IPS-18a (cell line): ENCODE measurements around the gene STIM2.

Experiments used
- H3K27ac ChIP-seq: one replicate; pipeline ENCODE4 v1.5.1; 2013; ENCODE audit warnings: low read length
- H3K27me3 ChIP-seq: one replicate; pipeline ENCODE4 v1.6.1; 2013; ENCODE audit warnings: mild to moderate bottlenecking, low read length; ENCODE audit not compliant: control insufficient read depth, insufficient read depth
- H3K36me3 ChIP-seq: one replicate; pipeline ENCODE4 v1.6.1; 2013; ENCODE audit warnings: low read depth, low read length; ENCODE audit not compliant: control insufficient read depth
- H3K4me1 ChIP-seq: one replicate; pipeline ENCODE4 v1.6.1; 2013; ENCODE audit warnings: low read depth, low read length; ENCODE audit not compliant: control insufficient read depth
- H3K4me3 ChIP-seq: one replicate; pipeline ENCODE4 v1.5.1; 2013; ENCODE audit warnings: low read length
- H3K9ac ChIP-seq: one replicate; pipeline ENCODE4 v1.6.1; 2013; ENCODE audit warnings: mild to moderate bottlenecking, low read length, moderate library complexity
- H3K9me3 ChIP-seq: one replicate; pipeline ENCODE4 v1.6.1; 2013; ENCODE audit warnings: low read depth, low read length; ENCODE audit not compliant: control insufficient read depth

The STIM2 gene

DNA sequence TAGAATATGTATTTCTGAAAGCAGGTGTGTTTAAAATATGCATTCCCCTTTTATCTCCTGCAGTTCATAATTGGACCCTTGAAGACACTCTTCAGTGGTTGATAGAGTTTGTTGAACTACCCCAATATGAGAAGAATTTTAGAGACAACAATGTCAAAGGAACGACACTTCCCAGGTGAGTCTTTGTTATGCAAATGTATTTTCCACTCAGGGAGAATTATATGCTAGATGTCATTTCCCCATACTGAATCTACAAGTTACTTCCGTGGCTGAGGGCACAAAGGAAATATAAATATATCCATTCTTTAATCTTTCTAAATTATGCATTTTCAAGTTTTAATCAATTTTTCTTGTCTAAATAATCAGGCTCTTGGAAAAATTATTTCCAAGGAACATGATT, 134.7 kb downstream of the STIM2 start:
- no peaks in the 10 kb centered on the region for H3K27me3 ChIP-seq
- H3K36me3 ChIP-seq, result no peaks in the 10 kb centered on the region
- H3K4me1 ChIP-seq, result peaks cover 16% of the 10 kb centered on the region
- H3K4me3 ChIP-seq, result peak overlapping the region; percentile 10
- no peaks in the 10 kb centered on the region for H3K9me3 ChIP-seq
- no peak overlapping the region for H3K27ac ChIP-seq
- no peak overlapping the region for H3K9ac ChIP-seq

DNA sequence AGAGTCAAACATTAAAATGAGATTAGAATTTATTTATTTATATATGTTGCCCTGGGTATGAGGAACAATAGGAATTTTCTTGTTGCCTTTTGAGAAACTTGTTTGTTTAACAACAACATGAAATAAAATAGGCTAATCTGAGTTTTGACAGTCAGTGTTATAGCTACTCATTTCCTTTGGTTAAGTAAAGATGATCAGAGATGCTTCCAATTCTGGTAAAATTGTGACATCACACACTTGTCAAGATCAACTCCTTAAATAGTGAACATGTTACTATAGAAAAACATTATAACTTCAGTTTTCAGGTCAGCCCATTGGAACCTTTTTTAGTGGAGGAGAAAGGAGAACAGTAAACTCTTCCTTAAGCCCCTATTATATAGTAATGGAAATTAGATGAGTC, 136.1 kb downstream of the STIM2 start:
- Histone ChIP-seq H3K36me3 (no peaks in the 10 kb centered on the region), H3K4me3 (no peak overlapping the region), H3K27ac (no peak overlapping the region), H3K4me1 (peaks cover 16% of the 10 kb centered on the region), H3K9me3 (no peaks in the 10 kb centered on the region), H3K27me3 (no peaks in the 10 kb centered on the region), H3K9ac (no peak overlapping the region)

- Histone ChIP-seq H3K4me3 (no peak overlapping the region), H3K27me3 (no peaks in the 10 kb centered on the region), H3K27ac (no peak overlapping the region), H3K36me3 (no peaks in the 10 kb centered on the region), H3K4me1 (peaks cover 14% of the 10 kb centered on the region), H3K9ac (no peak overlapping the region), H3K9me3 (no peaks in the 10 kb centered on the region)
These were observed 139.0 kb downstream of the STIM2 start for GRCh38 chr4:26999689-27000088.

GRCh38 chr4:27000122-27000521, 139.5 kb downstream of the STIM2 start:
- Histone ChIP-seq H3K27ac (no peak overlapping the region), H3K4me1 (peaks cover 9% of the 10 kb centered on the region), H3K9ac (no peak overlapping the region), H3K4me3 (no peak overlapping the region), H3K36me3 (no peaks in the 10 kb centered on the region), H3K9me3 (no peaks in the 10 kb centered on the region), H3K27me3 (no peaks in the 10 kb centered on the region)

- Histone ChIP-seq H3K9me3 (no peaks in the 10 kb centered on the region), H3K36me3 (no peaks in the 10 kb centered on the region), H3K4me1 (peaks cover 5% of the 10 kb centered on the region), H3K27ac (no peak overlapping the region), H3K9ac (no peak overlapping the region), H3K27me3 (no peaks in the 10 kb centered on the region), H3K4me3 (no peak overlapping the region)
These were observed 140.2 kb downstream of the STIM2 start for GRCh38 chr4:27000820-27001219.

DNA sequence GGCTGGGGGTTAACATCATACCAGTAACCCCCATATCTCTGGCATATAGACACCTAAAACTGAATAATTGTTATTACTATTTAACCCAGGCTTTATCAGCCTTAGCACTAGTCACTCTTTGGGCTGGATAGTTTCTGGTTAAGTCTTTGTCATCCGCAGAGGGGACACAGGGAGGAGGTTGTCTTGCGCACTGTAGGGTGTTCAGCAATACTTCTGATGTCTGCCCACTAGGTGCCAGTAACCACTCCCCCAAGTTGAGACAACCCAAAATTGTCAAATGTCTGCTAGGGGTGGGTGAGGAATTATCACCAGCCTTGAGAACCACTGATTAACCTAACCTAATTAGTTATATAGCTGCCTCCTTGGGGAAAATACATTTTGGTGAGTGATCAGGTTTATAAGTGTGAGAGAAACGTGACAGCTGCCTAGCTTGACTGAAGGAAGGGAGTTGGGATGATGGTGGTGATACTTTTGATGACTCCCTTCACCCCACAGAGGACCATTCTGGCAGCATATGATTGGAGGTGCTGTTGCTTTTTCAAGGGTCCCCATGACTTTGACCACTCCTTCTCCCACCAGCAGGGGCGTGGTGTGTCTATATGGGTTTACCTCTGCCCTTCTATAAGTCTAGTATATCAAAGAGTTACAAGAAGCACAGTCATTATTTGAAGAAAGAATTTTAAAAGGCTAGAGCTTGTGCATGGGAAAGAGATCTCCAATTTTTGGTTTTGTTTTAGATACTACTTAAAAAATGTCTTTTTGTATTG, 140.9 kb downstream of the STIM2 start:
- Histone ChIP-seq H3K27ac (no peak overlapping the region), H3K36me3 (no peaks in the 10 kb centered on the region), H3K4me1 (peaks cover 5% of the 10 kb centered on the region)

DNA sequence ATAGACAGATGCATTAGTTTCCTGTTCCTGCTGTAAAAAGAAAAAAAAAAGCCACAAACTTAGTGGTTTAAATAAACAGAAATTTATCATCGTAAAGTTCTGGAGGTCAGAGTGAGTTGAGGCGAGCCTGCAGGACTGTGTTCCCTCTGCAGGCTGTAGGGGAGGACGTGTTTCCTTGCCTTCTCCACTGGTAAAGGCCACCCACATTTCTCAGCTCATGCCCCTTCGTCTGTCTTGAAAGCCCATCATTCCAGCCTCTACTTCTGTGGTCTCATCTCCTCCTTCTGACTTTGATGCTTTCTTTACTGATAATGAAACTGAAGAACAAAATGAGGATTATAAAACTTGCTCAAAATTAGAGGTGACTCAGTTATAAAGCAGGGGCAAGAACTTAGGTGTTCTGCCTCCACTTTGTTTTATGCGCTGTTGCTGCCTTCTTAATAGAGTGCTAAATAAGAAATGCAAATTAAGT, 143.0 kb downstream of the STIM2 start:
- H3K9me3 ChIP-seq, result no peaks in the 10 kb centered on the region
- peaks cover 5% of the 10 kb centered on the region for H3K4me1 ChIP-seq
- H3K36me3 ChIP-seq, result no peaks in the 10 kb centered on the region
- H3K27ac ChIP-seq, result no peak overlapping the region
- no peaks in the 10 kb centered on the region for H3K27me3 ChIP-seq
- no peak overlapping the region for H3K4me3 ChIP-seq
- no peak overlapping the region for H3K9ac ChIP-seq

More for the DNA sequence above, 140.9 kb downstream of the STIM2 start:
- H3K27me3 ChIP-seq, result no peaks in the 10 kb centered on the region
- no peak overlapping the region for H3K9ac ChIP-seq
- H3K9me3 ChIP-seq, result no peaks in the 10 kb centered on the region
- no peak overlapping the region for H3K4me3 ChIP-seq

DNA sequence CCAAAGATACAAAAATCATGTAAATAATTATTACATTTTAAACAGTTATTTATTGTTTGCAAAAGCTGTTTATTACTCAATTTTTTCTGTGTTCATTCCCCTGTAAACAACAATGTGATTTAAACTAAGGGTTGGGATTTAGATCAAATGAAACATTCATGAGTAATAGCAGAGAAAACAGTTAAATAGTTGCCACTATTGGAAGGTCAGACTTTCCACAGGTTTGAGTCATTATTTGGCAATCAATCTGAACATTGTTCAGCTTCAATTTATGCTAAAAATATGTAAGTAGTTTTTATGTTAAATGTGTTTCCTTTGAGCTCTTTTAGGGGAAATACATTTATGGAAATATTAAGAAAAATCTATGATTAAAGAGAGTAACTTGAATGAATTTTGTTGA, 144.9 kb downstream of the STIM2 start:
- no peaks in the 10 kb centered on the region for H3K27me3 ChIP-seq
- H3K27ac ChIP-seq, result no peak overlapping the region
- H3K4me1 ChIP-seq, result peaks cover 5% of the 10 kb centered on the region
- H3K36me3 ChIP-seq, result no peaks in the 10 kb centered on the region
- H3K4me3 ChIP-seq, result no peak overlapping the region
- no peak overlapping the region for H3K9ac ChIP-seq
- H3K9me3 ChIP-seq, result no peaks in the 10 kb centered on the region

DNA sequence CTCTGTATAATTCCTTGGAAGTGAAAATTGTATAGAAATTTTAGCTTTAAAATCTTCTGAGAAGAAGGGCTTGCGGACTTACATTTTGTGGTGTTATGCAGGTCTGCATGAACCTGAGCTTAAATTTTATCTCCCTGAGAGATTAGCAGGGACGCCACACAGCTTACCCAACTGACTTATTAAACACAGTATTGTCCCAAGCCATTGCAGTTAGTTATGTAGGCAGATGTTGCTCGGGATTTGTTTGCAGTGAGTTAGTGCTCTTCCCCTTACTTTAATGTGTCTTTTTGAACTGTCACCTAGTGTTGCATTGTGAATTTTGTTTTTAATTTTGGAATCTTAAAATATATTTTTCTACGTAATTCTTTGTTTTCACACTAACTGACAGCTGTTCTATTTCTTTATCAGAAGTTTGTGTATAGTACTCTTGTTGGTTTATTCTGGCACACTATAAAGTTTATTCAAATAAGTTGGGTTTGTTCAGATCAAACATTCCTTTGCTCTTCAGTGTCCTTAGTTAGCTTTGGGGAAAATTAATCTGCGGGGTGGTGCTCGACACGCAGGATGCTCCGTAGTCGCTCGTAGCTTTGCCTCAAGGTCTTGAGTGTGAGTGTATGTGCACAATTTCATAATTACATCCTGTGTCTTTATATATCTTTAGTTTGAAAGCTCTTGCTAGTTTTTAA, 145.4 kb downstream of the STIM2 start:
- H3K27me3 ChIP-seq, result no peaks in the 10 kb centered on the region
- no peak overlapping the region for H3K9ac ChIP-seq
- H3K27ac ChIP-seq, result no peak overlapping the region
- H3K9me3 ChIP-seq, result no peaks in the 10 kb centered on the region
- H3K4me1 ChIP-seq, result peaks cover 5% of the 10 kb centered on the region
- no peaks in the 10 kb centered on the region for H3K36me3 ChIP-seq
- no peak overlapping the region for H3K4me3 ChIP-seq

DNA sequence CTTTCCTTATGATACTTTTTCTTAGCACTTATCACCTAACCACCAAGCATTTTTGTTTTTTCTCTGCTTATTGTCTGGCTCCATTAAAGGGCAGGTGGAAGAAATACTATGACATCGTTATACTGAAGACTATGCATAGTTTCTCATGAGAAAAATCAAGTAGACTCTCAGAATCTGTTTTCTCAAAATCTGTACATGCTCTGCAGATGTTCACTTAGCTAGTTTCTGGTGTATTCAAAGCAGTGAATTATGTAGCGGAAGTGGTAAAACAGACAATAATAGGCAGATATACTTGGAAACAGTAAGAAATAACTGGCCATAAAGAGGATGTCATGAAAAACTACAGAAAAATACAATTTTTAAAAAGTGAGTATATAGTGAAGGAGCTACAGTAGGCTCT, 146.0 kb downstream of the STIM2 start:
- Histone ChIP-seq H3K9ac (no peak overlapping the region), H3K27me3 (no peaks in the 10 kb centered on the region), H3K4me3 (no peak overlapping the region), H3K36me3 (no peaks in the 10 kb centered on the region), H3K4me1 (peaks cover 5% of the 10 kb centered on the region), H3K27ac (no peak overlapping the region), H3K9me3 (no peaks in the 10 kb centered on the region)

DNA sequence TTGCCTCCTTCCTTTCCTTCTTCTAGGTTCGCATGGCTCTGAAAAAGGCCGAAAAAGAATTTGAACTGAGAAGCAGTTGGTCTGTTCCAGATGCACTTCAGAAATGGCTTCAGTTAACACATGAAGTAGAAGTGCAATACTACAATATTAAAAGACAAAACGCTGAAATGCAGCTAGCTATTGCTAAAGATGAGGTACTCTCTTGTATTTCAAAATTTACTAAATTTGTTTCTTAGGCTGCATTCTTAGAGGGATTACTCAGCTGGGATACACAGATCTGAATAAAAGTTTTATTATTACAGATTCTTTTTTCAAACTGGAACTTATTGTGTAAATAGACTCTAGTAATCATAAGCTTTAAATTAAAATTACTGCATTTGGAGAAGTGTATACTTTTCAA, 146.9 kb downstream of the STIM2 start:
- H3K4me1 ChIP-seq, result peaks cover 5% of the 10 kb centered on the region
- H3K9me3 ChIP-seq, result no peaks in the 10 kb centered on the region
- H3K36me3 ChIP-seq, result no peaks in the 10 kb centered on the region
- no peaks in the 10 kb centered on the region for H3K27me3 ChIP-seq
- H3K4me3 ChIP-seq, result no peak overlapping the region
- H3K27ac ChIP-seq, result no peak overlapping the region
- H3K9ac ChIP-seq, result no peak overlapping the region

DNA sequence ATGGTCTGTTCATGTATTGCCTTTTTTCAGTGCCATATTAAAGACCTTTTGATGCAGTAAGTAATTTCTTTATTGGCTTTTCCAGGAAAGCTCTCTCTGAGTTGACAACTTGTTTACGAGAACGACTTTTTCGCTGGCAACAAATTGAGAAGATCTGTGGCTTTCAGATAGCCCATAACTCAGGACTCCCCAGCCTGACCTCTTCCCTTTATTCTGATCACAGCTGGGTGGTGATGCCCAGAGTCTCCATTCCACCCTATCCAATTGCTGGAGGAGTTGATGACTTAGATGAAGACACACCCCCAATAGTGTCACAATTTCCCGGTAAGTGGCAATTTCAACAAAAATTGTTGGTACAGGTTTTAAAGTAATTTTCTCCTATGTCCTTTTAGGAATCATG, 148.0 kb downstream of the STIM2 start:
- Histone ChIP-seq H3K9me3 (no peaks in the 10 kb centered on the region), H3K4me1 (no peaks in the 10 kb centered on the region), H3K4me3 (no peak overlapping the region), H3K27ac (no peak overlapping the region), H3K27me3 (no peaks in the 10 kb centered on the region), H3K9ac (no peak overlapping the region), H3K36me3 (no peaks in the 10 kb centered on the region)
